Ovary (tissue), 9 donors: ENCODE data around the gene ABCA13. TPM values are rescaled to one million over a fixed set of nuclear protein-coding genes. Genes with fewer than 3 reads are reported as not detected.

ENCODE experiments used
- DNase-seq, 5 donors: peaks; one replicate each; pipeline ENCODE4 v3.0.0-alpha.2; 2019 to 2020
- H3K27ac ChIP-seq, 2 donors: fragments of 200-600 bp; one replicate each; pipeline versions ENCODE4 v1.5.1 to v1.8.0; 2019 to 2022
- H3K27me3 ChIP-seq: fragments of 200-600 bp; one replicate; pipeline ENCODE4 v1.8.0; 2022
- H3K36me3 ChIP-seq: fragments of 200-600 bp; sonication (generic); one replicate; pipeline ENCODE4 v1.5.1; 2019
- H3K4me1 ChIP-seq: one replicate; pipeline ENCODE4 v1.8.1; 2013; ENCODE audit warnings: mild to moderate bottlenecking, moderate library complexity; ENCODE audit not compliant: insufficient read depth
- H3K4me3 ChIP-seq: fragments of 200-600 bp; sonication (generic); one replicate; pipeline ENCODE4 v1.5.1; 2017
- H3K9me3 ChIP-seq, 2 donors: fragments of 200-600 bp in 1 of 2; sonication (generic) in 1 of 2; one replicate each; pipeline versions ENCODE4 v1.5.1 to v1.8.1; 2013 to 2019; ENCODE audit warnings: mild to moderate bottlenecking in 1 of 2, moderate library complexity in 1 of 2
- CTCF ChIP-seq, 3 donors: fragments of 450-650 bp in 2 of 3; fragments of 200-600 bp in 1 of 3; IDR thresholded peaks; one replicate each; pipeline versions ENCODE4 v1.5.1 to v1.8.0; 2016 to 2022; ENCODE audit warnings: antibody characterized with exemption in 3 of 3, mild to moderate bottlenecking in 1 of 3
- EP300 ChIP-seq: sonication (generic); formaldehyde crosslinking; IDR thresholded peaks from one replicate; pipeline ENCODE4 v1.6.1; 2017; ENCODE audit warnings: antibody characterized with exemption
- POLR2A ChIP-seq: fragments of 450-650 bp; IDR thresholded peaks from one replicate; pipeline ENCODE4 v1.6.1; 2017; ENCODE audit warnings: antibody characterized with exemption, mild to moderate bottlenecking, moderate library complexity
- WGBS, 3 donors: extraction: QIAGEN DNeasy Blood & Tissue Kit in 1 of 3; methylation state at CpG; one replicate each; pipeline versions ENCODE4 v1.1.5 to v1.1.7; 2013 to 2017; 5-methylcytosine and 5-hydroxymethylcytosine counted together
- intact Hi-C, 4 donors: fragments of 100-400 bp; cut with DNase I; formaldehyde crosslinking; loops; one replicate each; pipeline versions ENCODE4 v1.11.0 to v1.15.1; 2022 to 2023
- polyA plus RNA-seq, 2 donors: library from polyadenylated mRNA; stranded (reverse); fragments of 200-250 nt in 1 of 2; fragments of 350-450 nt in 1 of 2; fragmentation: Illumina TruSeq in 1 of 2; extraction: RNeasy Lipid Tissue Mini Kit (QIAGEN cat#74804) in 1 of 2; gene quantifications; one replicate each; pipeline ENCODE4 v1.2.3, GENCODE V29; 2013 to 2014
- total RNA-seq, 7 donors: library from RNA; depleted of rRNA in 2 of 7; stranded (reverse); fragments of >200 nt in 2 of 7; fragmentation: NEBNext Ultra II Directional in 3 of 7; extraction: Animal tissue kit (Norgen Biotek cat#: 25700) in 3 of 7; gene quantifications; one replicate each; pipeline versions ENCODE4 v1.1.0 to v1.2.4, GENCODE V29; 2016 to 2023
- donor health status: DM: no; HTN: no; CAD: no; lungs with moderate emphysema.
- donor health status: DM: no; HTN: no; CAD: no.
- donor health status: Bipolar disorder and iron deficiency.
- donor health status: DM: yes; HTN: yes; CAD: no.
- donor health status: DM: no; HTN: no; CAD: no.
- donor health status: DM: yes; HTN: yes; CAD: no.

ABCA13 gene
- total and polyA plus RNA-seq, 9 donors: 0.02 to 4.1 (median 0.20) TPM

DNA sequence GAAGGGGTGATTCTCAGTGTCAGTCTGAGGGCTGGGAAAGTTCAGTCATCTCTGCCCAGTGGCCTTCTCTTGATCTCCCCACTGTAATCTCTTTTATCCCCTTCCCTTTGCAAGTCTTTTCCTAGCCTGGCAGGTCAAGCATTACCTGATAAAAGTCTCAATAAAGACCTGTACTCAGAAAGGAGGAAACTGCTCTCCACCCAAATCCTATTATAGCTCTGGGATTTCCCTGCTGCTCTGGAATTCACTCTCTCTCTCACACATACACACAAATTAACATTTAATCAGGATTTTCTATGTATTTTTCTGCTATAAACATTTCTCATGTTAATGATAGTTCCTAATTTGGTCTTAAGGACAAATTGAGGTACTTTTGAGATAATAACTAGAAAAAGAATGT, 46.5 kb downstream of the ABCA13 start:
- Histone ChIP-seq H3K36me3 (no peaks in the 10 kb centered on the region), H3K9me3 (no peaks in the 10 kb centered on the region), H3K4me3 (no peak overlapping the region), H3K27me3 (no peaks in the 10 kb centered on the region), H3K4me1 (no peaks in the 10 kb centered on the region), H3K27ac (no peak overlapping the region)
- DNase-seq: no peak
- intact Hi-C loops: no loop called here
- no peak for TF ChIP-seq CTCF (IDR thresholded peaks at IDR 0.05)
- TF ChIP-seq EP300: no peak
- no peak for TF ChIP-seq POLR2A

DNA sequence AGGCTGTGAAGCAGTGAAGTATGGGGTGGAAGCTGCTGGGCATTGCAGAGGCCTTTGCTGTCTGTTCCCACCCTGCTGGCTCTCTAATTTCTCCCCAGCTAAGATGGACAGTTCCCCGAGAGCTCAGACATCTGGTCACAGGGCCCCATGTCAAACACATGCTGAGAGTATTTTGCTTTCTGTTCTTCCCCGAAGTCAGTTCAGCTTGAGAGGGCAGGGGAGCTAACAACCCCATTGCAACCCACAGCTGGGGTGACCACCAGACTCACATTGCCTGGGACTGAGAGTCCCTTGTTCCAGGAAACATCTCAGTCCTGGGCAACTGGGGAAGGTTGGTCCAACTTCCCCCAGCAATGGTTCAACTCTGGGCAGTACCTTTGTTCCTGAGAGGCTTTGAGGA, 52.8 kb downstream of the ABCA13 start:
- Histone ChIP-seq H3K36me3 (no peaks in the 10 kb centered on the region), H3K4me3 (no peak overlapping the region), H3K27ac (no peak overlapping the region), H3K4me1 (no peaks in the 10 kb centered on the region), H3K9me3 (no peaks in the 10 kb centered on the region), H3K27me3 (no peaks in the 10 kb centered on the region)
- 73 to 85% (median 73%) methylated on average over 2 of the region's 2 CpGs for WGBS, 3 donors
- intact Hi-C loops: no loop called here
- DNase-seq: no peak
- TF ChIP-seq CTCF (IDR thresholded peaks at IDR 0.05) (no peak), EP300 (no peak), POLR2A (no peak)

DNA sequence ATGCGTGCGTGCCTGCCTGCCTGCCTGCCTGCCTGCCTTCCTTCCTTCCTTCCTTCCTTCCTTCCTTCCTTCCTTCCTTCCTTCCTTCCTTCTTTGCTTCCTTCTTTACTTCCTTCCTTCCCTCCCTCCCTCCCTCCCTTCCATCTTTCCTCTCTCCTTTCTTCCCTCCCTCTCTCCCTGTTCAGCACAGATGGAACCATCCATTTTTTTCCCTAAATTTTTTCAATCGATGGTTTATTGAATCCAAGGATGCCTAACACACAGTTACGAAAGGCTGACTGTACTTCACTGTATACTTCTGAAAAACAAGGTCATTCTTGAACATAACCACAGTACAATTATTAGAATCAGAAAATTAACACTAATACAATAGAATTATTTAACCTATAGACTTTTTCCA, 53.8 kb downstream of the ABCA13 start:
- Histone ChIP-seq H3K9me3 (no peaks in the 10 kb centered on the region), H3K27ac (no peak overlapping the region), H3K4me1 (no peaks in the 10 kb centered on the region), H3K27me3 (no peaks in the 10 kb centered on the region), H3K36me3 (no peaks in the 10 kb centered on the region), H3K4me3 (no peak overlapping the region)
- intact Hi-C loops: no loop called here
- DNase-seq: no peak
- WGBS, 3 donors: 84 to 89% (median 89%) methylated on average over 4 of the region's 4 CpGs
- TF ChIP-seq CTCF (IDR thresholded peaks at IDR 0.05): no peak

DNA sequence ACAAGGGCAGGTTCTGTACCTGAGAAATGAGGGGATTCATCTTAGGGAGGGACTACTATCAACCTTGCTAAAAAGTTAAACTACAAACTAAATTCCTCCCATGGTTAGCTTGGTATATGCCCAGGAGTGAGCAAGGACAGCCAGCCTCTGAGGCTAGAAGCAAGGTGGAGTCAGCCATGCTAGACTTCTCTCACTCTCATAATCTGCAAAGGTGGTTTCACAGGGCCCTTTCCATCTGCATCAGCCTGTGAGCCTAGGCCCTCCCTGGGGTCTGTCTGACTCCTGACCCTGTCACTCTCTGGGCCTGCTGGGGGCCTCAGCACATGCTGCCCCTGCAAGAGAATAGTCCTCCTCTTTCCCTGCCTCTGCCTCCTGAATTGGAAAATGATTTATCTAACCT, 66.1 kb downstream of the ABCA13 start:
- Histone ChIP-seq H3K27ac (no peak overlapping the region), H3K4me3 (no peak overlapping the region), H3K4me1 (no peaks in the 10 kb centered on the region), H3K36me3 (no peaks in the 10 kb centered on the region), H3K9me3 (peaks cover 0 to 5% of the 10 kb centered on the region in 2 donors), H3K27me3 (no peaks in the 10 kb centered on the region)
- no peak for TF ChIP-seq CTCF (IDR thresholded peaks at IDR 0.05)
- TF ChIP-seq EP300: no peak
- TF ChIP-seq POLR2A: no peak
- intact Hi-C loops: no loop called here
- no peak for DNase-seq

DNA sequence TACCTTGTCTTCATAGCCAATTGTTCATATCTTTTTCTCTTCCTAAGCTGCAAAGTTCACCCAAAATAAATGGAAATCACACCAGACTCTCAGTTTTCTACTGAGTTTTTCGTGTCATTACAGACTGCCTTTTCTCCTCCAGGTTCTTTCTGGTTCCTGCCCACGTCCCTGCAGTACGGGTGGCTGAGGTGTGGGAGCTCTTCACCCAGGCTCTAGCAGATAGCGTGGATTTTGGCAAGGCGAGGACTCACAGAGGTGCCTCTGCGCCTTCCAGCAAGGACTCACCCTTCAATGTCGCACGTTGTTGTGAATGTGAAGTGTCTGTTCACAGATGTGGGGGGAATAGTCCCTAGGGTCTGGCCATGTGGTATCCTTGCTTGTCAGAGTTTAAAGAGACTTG, 71.6 kb downstream of the ABCA13 start:
- H3K9me3 ChIP-seq: peaks cover 0 to 4% of the 10 kb centered on the region in 2 donors
- no peak overlapping the region for H3K27ac ChIP-seq
- no peaks in the 10 kb centered on the region for H3K4me1 ChIP-seq
- no peak for DNase-seq
- H3K4me3 ChIP-seq: no peak overlapping the region
- TF ChIP-seq EP300 (no peak), POLR2A (no peak), CTCF (IDR thresholded peaks at IDR 0.05) (no peak)
- intact Hi-C loops: no loop called here
- no peaks in the 10 kb centered on the region for H3K27me3 ChIP-seq
- WGBS, 3 donors: 71 to 82% (median 77%) methylated on average over 8 of the region's 8 CpGs
- H3K36me3 ChIP-seq: no peaks in the 10 kb centered on the region
